H1 (cell line): ENCODE data around the gene TMEM258. TPM values are rescaled to one million over a fixed set of nuclear protein-coding genes. Genes with fewer than 3 reads are reported as not detected.

Experiments
- CTCF ChIA-PET: fragments of 300-600 bp; sonication (Branson Sonifier 250); formaldehyde crosslinking; loops from one replicate; lab custom pipeline; 2021; ENCODE audit not compliant: partially characterized antibody; lab: Charles Lee
- POLR2A ChIA-PET: fragments of 300-600 bp; sonication (Branson Sonifier 250); formaldehyde crosslinking; loops from one replicate; lab custom pipeline; 2021; ENCODE audit warnings: inconsistent platforms; ENCODE audit not compliant: partially characterized antibody; lab: Charles Lee
- DNase-seq, 2 experiments: peaks; one replicate each; pipeline versions ENCODE4 v3.0.0 to v3.0.0-alpha.2; 2010 to 2022; ENCODE audit warnings: low spot score in 2 of 2, low read depth in 1 of 2, mixed read lengths in 1 of 2
- FAIRE-seq: peaks from 2 replicates; lab custom pipeline; 2011; peaks lifted over from hg19 to GRCh38; lab: Jason Lieb, UNC
- H2AFZ ChIP-seq: 2 replicates; pipeline ENCODE4 v1.8.1; 2012; ENCODE audit warnings: low read length, inconsistent platforms
- H2AK5ac ChIP-seq: 2 replicates; pipeline ENCODE4 v1.6.1; 2013; ENCODE audit warnings: low read depth, low read length
- H2BK120ac ChIP-seq: replicated peaks from 2 replicates; pipeline ENCODE3; 2013; ENCODE audit warnings: low read depth, low read length, inconsistent platforms
- H2BK12ac ChIP-seq: 2 replicates; pipeline ENCODE4 v1.6.1; 2013; ENCODE audit warnings: low read depth, low read length
- H2BK15ac ChIP-seq: 2 replicates; pipeline ENCODE4 v1.6.1; 2013; ENCODE audit warnings: low read length
- H2BK20ac ChIP-seq: 2 replicates; pipeline ENCODE4 v1.6.1; 2013; ENCODE audit warnings: low read length
- H2BK5ac ChIP-seq: 2 replicates; pipeline ENCODE4 v1.6.1; 2013; ENCODE audit warnings: low read depth, low read length
- H3K14ac ChIP-seq: 2 replicates; pipeline ENCODE4 v1.6.1; 2013; ENCODE audit warnings: inconsistent platforms; ENCODE audit not compliant: insufficient read length
- H3K18ac ChIP-seq: 2 replicates; pipeline ENCODE4 v1.6.1; 2013; ENCODE audit warnings: low read length; ENCODE audit errors: extremely low read depth
- H3K23ac ChIP-seq: 2 replicates; pipeline ENCODE4 v1.6.1; 2013; ENCODE audit warnings: inconsistent platforms; ENCODE audit not compliant: insufficient read length
- H3K23me2 ChIP-seq: 2 replicates; pipeline ENCODE4 v1.6.1; 2013; ENCODE audit warnings: low read depth, low read length
- H3K27ac ChIP-seq: 2 replicates; pipeline ENCODE4 v1.6.1; 2011; ENCODE audit warnings: low read depth, low read length, inconsistent platforms
- H3K27me3 ChIP-seq, 4 experiments: replicated peaks in 1 of 4; 1 replicate in 1 of 4; 2 replicates in 3 of 4; pipeline versions ENCODE4 v1.6.1 to v1.8.1; 2011 to 2013; ENCODE audit warnings: low read length in 3 of 4, mild to moderate bottlenecking in 3 of 4, inconsistent platforms in 2 of 4, mixed read lengths in 2 of 4, moderate library complexity in 1 of 4; ENCODE audit not compliant: control insufficient read depth in 3 of 4, insufficient read depth in 3 of 4; ENCODE audit errors: extremely low read depth in 1 of 4
- H3K36me3 ChIP-seq, 4 experiments: 2 replicates each; pipeline versions ENCODE4 v1.6.1 to v1.8.1; 2011 to 2013; ENCODE audit warnings: mild to moderate bottlenecking in 4 of 4, low read length in 3 of 4, moderate library complexity in 2 of 4, control low read depth in 1 of 4, inconsistent platforms in 1 of 4; ENCODE audit not compliant: insufficient read depth in 4 of 4, control insufficient read depth in 2 of 4
- H3K4ac ChIP-seq: replicated peaks from 2 replicates; pipeline ENCODE3; 2013; ENCODE audit warnings: low read length, low read depth, mixed read lengths, inconsistent platforms; ENCODE audit not compliant: insufficient read length
- H3K4me1 ChIP-seq, 4 experiments: replicated peaks in 1 of 4; 1 replicate in 1 of 4; 2 replicates in 3 of 4; pipeline versions ENCODE4 v1.6.1 to v1.8.1; 2011 to 2013; ENCODE audit warnings: low read length in 3 of 4, inconsistent platforms in 2 of 4, mixed read lengths in 1 of 4; ENCODE audit not compliant: insufficient read depth in 4 of 4, control insufficient read depth in 3 of 4
- H3K4me2 ChIP-seq, 2 experiments: 2 replicates each; pipeline versions ENCODE4 v1.6.1 to v1.8.1; 2011 to 2013; ENCODE audit warnings: low read depth in 2 of 2, low read length in 2 of 2, control low read depth in 1 of 2, inconsistent platforms in 1 of 2, mild to moderate bottlenecking in 1 of 2; ENCODE audit not compliant: insufficient read depth in 1 of 2
- H3K4me3 ChIP-seq, 4 experiments: fragments of 200-600, 300-600 bp in 1 of 4; sonication (generic), shearing (Covaris generic), sonication (Bioruptor Twin) in 1 of 4; 2 replicates each; pipeline versions ENCODE4 v1.5.1 to v1.8.1; 2011 to 2016; ENCODE audit warnings: low read length in 4 of 4, low read depth in 3 of 4, control low read depth in 2 of 4, inconsistent platforms in 2 of 4, mild to moderate bottlenecking in 2 of 4, mixed read lengths in 1 of 4, moderate library complexity in 1 of 4; ENCODE audit not compliant: insufficient read depth in 2 of 4; ENCODE audit errors: extremely low read depth in 1 of 4
- H3K56ac ChIP-seq: replicated peaks from 2 replicates; pipeline ENCODE3; 2013; ENCODE audit warnings: low read depth, mild to moderate bottlenecking, mixed read lengths, low read length, inconsistent platforms; ENCODE audit not compliant: insufficient read length
- H3K79me1 ChIP-seq: 2 replicates; pipeline ENCODE4 v1.6.1; 2013; ENCODE audit warnings: low read depth, low read length, control low read depth
- H3K79me2 ChIP-seq, 2 experiments: 2 replicates each; pipeline versions ENCODE4 v1.6.1 to v1.8.1; 2012 to 2013; ENCODE audit warnings: low read length in 2 of 2, mild to moderate bottlenecking in 2 of 2, inconsistent platforms in 1 of 2; ENCODE audit not compliant: insufficient read depth in 2 of 2, control insufficient read depth in 1 of 2
- H3K9ac ChIP-seq, 4 experiments: replicated peaks in 1 of 4; 1 replicate in 1 of 4; 2 replicates in 3 of 4; pipeline versions ENCODE4 v1.6.1 to v1.8.1; 2011 to 2013; ENCODE audit warnings: low read depth in 3 of 4, low read length in 3 of 4, control low read depth in 2 of 4, mild to moderate bottlenecking in 2 of 4, moderate library complexity in 2 of 4, inconsistent platforms in 1 of 4; ENCODE audit errors: extremely low read depth in 1 of 4
- H3K9me3 ChIP-seq, 2 experiments: 2 replicates each; pipeline versions ENCODE4 v1.6.1 to v1.8.1; 2012 to 2013; ENCODE audit warnings: mild to moderate bottlenecking in 2 of 2, moderate library complexity in 2 of 2, control low read depth in 1 of 2, inconsistent platforms in 1 of 2, low read depth in 1 of 2, low read length in 1 of 2, mixed read lengths in 1 of 2; ENCODE audit not compliant: insufficient read depth in 2 of 2
- H4K20me1 ChIP-seq, 2 experiments: replicated peaks in 1 of 2; 2 replicates each; pipeline versions ENCODE3 to v1.8.1; 2011 to 2013; ENCODE audit warnings: inconsistent platforms in 2 of 2, low read length in 2 of 2, mild to moderate bottlenecking in 1 of 2; ENCODE audit not compliant: insufficient read depth in 2 of 2, control insufficient read depth in 1 of 2
- H4K5ac ChIP-seq: 2 replicates; pipeline ENCODE4 v1.6.1; 2013; ENCODE audit warnings: low read length, low read depth, mixed read lengths, inconsistent platforms; ENCODE audit not compliant: insufficient read length
- H4K8ac ChIP-seq: 2 replicates; pipeline ENCODE4 v1.8.0; 2013; ENCODE audit warnings: mild to moderate bottlenecking, moderate library complexity, low read length, inconsistent platforms; ENCODE audit not compliant: insufficient read depth; ENCODE audit errors: extremely low read depth
- H4K91ac ChIP-seq: replicated peaks from 2 replicates; pipeline ENCODE3; 2013; ENCODE audit warnings: low read length, mixed read lengths, inconsistent platforms; ENCODE audit not compliant: insufficient read length
- JUND ChIP-seq: IDR thresholded peaks from 2 replicates; pipeline ENCODE4 v1.6.1; 2011; ENCODE audit warnings: mild to moderate bottlenecking, improper control_type of control experiment, low read length
- RAD21 ChIP-seq, 2 experiments: IDR thresholded peaks in 1 of 2; conservative IDR thresholded peaks in 1 of 2; 2 replicates each; pipeline ENCODE4 v1.6.1; 2011; ENCODE audit warnings: low read depth in 2 of 2, low read length in 2 of 2, improper control_type of control experiment in 1 of 2, inconsistent platforms in 1 of 2, mild to moderate bottlenecking in 1 of 2, moderate library complexity in 1 of 2
- RFX5 ChIP-seq: IDR thresholded peaks from 2 replicates; pipeline ENCODE4 v1.6.1; 2011; ENCODE audit warnings: low read depth, low read length, improper control_type of control experiment, borderline replicate concordance
- WGBS, 2 experiments: shearing (Covaris generic) in 1 of 2; methylation state at CpG; one replicate each; pipeline versions ENCODE4 v1.1.6 to v1.1.7; 2013 to 2015; ENCODE audit warnings: low lambda C conversion rate in 2 of 2, mixed read lengths in 2 of 2, inconsistent platforms in 1 of 2, low coverage in 1 of 2, missing lambda C conversion rate in 1 of 2; ENCODE audit not compliant: insufficient replicate concordance in 2 of 2, insufficient coverage in 1 of 2, insufficient read length in 1 of 2; ENCODE audit errors: extremely low coverage in 1 of 2, missing lambda C conversion rate in 1 of 2; 5-methylcytosine and 5-hydroxymethylcytosine counted together
- polyA plus RNA-seq, 7 experiments: library from polyadenylated mRNA; depleted of rRNA in 3 of 7; stranded (reverse) in 5 of 7; unstranded in 2 of 7; fragments of >200 nt in 5 of 7; fragments of 200-250 nt in 2 of 7; gene quantifications; 1 replicate in 5 of 7; 2 replicates in 1 of 7; 4 replicates in 1 of 7; pipeline versions ENCODE4 v1.2.1 to v1.2.3, GENCODE V29; 2011 to 2013; ENCODE audit warnings: missing spikeins in 2 of 7, mixed read lengths in 2 of 7
- total RNA-seq: library from RNA; stranded (reverse); fragmentation: NEBNext Ultra II Directional; extraction: Animal tissue kit (Norgen Biotek cat#: 25700); gene quantifications from 2 replicates; pipeline ENCODE4 v1.2.1, GENCODE V29; 2021
- TF ChIP-seq, protein P1 (sequence below), 3 experiments: IDR thresholded peaks; 1 replicate in 2 of 3; 2 replicates in 1 of 3; pipeline versions ENCODE4 v1.5.1 to v1.6.1; 2011; ENCODE audit warnings: low read length in 3 of 3, mild to moderate bottlenecking in 3 of 3, inconsistent platforms in 2 of 3, low read depth in 1 of 3, moderate library complexity in 1 of 3; ENCODE audit not compliant: insufficient read depth in 1 of 3; ENCODE audit errors: control extremely low read depth in 1 of 3

The TMEM258 gene
- total and polyA plus RNA-seq, 2 of the 8 experiments (the other 6 are each of a cell fraction or from before 2014, with no cell fraction given): 186 to 759 TPM

DNA sequence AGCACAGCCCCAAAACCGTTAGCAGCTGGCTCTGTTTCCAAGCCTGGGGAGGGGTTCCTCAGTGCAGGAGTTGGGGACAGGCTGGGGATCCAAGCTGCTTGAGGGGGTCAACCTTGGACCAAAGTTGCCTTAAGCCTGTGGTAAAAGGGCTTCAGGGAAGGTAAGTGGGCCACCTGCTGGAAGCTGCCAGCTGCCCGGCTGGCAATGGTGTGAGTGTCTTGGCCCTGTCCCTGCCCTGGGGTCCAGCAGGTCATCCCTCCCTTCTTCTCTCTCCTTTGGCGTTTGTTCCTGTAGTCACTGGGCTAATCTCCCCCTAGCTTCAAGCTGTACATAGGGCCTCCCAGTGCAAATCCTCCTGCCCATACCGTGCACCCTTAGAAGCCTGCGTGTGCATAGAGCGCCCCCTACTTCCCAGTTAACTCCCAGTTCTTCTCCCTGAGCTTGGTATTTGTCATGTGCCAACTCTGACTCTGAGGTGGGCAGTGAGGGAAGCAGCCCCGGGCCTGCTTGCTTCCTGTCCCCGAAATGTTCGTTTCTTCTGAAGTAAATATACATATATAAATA is 4.4 kb downstream of the TMEM258 start:
- no peak overlapping the region for H2BK5ac ChIP-seq
- H3K79me1 ChIP-seq: no peaks in the 10 kb centered on the region; the same call in 1 of the 2 replicates
- TF ChIP-seq RFX5: no peak
- TF ChIP-seq, protein P1, sequence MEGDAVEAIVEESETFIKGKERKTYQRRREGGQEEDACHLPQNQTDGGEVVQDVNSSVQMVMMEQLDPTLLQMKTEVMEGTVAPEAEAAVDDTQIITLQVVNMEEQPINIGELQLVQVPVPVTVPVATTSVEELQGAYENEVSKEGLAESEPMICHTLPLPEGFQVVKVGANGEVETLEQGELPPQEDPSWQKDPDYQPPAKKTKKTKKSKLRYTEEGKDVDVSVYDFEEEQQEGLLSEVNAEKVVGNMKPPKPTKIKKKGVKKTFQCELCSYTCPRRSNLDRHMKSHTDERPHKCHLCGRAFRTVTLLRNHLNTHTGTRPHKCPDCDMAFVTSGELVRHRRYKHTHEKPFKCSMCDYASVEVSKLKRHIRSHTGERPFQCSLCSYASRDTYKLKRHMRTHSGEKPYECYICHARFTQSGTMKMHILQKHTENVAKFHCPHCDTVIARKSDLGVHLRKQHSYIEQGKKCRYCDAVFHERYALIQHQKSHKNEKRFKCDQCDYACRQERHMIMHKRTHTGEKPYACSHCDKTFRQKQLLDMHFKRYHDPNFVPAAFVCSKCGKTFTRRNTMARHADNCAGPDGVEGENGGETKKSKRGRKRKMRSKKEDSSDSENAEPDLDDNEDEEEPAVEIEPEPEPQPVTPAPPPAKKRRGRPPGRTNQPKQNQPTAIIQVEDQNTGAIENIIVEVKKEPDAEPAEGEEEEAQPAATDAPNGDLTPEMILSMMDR (IDR thresholded peaks at IDR 0.05; ENCODE audit: control extremely low read depth in 1 of 3, insufficient read depth in 1 of 3, low read depth in 1 of 3, low read length in 3 of 3): peak; percentile 75 to 91 (median 87)
- TF ChIP-seq JUND: no peak
- TF ChIP-seq RAD21 (IDR thresholded peaks at IDR 0.05 in 1 of 2, conservative IDR thresholded peaks at IDR 0.05 in 1 of 2; ENCODE audit: low read depth in 2 of 2, low read length in 2 of 2): peak; percentile 74 to 84
- H3K4ac ChIP-seq: no peak overlapping the region
- peak in 1 of 2 experiments; percentile 75 for DNase-seq
- H2BK15ac ChIP-seq: no peak overlapping the region
- ChIA-PET CTCF (interaction anchor here (0.6 to 10.5 kb wide), 38 partner anchors 8 to 762 kb away, joined by 3 to 168 read pairs (median 4); partner anchors contain the start of gene MYRF), POLR2A (interaction anchor here (0.6 to 20.9 kb wide), 15 partner anchors 9 to 896 kb away, joined by 3 to 354 read pairs (median 5); partner anchors contain the start of gene FADS1)
- H3K23me2 ChIP-seq: peaks cover 2% of the 10 kb centered on the region; the same call in 1 of the 2 replicates
- no peak overlapping the region for H2BK120ac ChIP-seq
- no peak overlapping the region for H2AFZ ChIP-seq
- no peak overlapping the region for H3K9ac ChIP-seq
- no peak overlapping the region for H3K18ac ChIP-seq
- H3K23ac ChIP-seq: no peak overlapping the region
- no peak overlapping the region for H4K91ac ChIP-seq
- no peak overlapping the region for H4K8ac ChIP-seq
- H3K4me2 ChIP-seq: no peak overlapping the region
- 69% methylated on average over 9 of the region's 9 CpGs; no CpG with 5 or more reads in 1 of the 2 experiments for WGBS, 2 experiments
- no peak overlapping the region for H3K4me3 ChIP-seq
- H3K56ac ChIP-seq: no peak overlapping the region
- H4K5ac ChIP-seq: no peak overlapping the region
- no peaks in the 10 kb centered on the region for H3K9me3 ChIP-seq
- H3K79me2 ChIP-seq: peaks cover 0 to 15% of the 10 kb centered on the region in 2 experiments; a peak in 3 of 4 replicates
- no peak overlapping the region for H3K27ac ChIP-seq
- peak; percentile 42 for FAIRE-seq
- H3K14ac ChIP-seq: no peak overlapping the region
- peaks cover 0 to 2% (median 0%) of the 10 kb centered on the region in 4 experiments; a peak in 2 of 7 replicates for H3K4me1 ChIP-seq
- peaks cover 25 to 45% (median 33%) of the 10 kb centered on the region in 4 experiments; a peak in 7 of 8 replicates for H3K36me3 ChIP-seq
- no peaks in the 10 kb centered on the region for H3K27me3 ChIP-seq
- H2BK12ac ChIP-seq: no peak overlapping the region
- H4K20me1 ChIP-seq: peaks cover 6 to 21% of the 10 kb centered on the region in 2 experiments
- H2AK5ac ChIP-seq: no peak overlapping the region
- H2BK20ac ChIP-seq: no peak overlapping the region
